Brain microvascular endothelial cell (primary cell): ENCODE measurements around the gene NINJ2.

Experiments used
- DNase-seq: peaks from one replicate; pipeline ENCODE4 v3.0.0-alpha.2; 2020
- H3K27ac ChIP-seq: fragments of 250-450 bp; sonication (Bioruptor Pico); 2 replicates; pipeline ENCODE4 v1.5.1; 2020; ENCODE audit warnings: mild to moderate bottlenecking, moderate library complexity
- H3K27me3 ChIP-seq: fragments of 250-450 bp; sonication (Bioruptor Pico); replicated peaks from 2 replicates; pipeline ENCODE4 v1.5.1; 2020; ENCODE audit warnings: mild to moderate bottlenecking
- H3K36me3 ChIP-seq: fragments of 250-450 bp; sonication (Bioruptor Pico); replicated peaks from 2 replicates; pipeline ENCODE4 v1.5.1; 2020; ENCODE audit warnings: mild to moderate bottlenecking
- H3K4me3 ChIP-seq: 2 replicates; pipeline ENCODE4 v1.5.1; 2011; ENCODE audit warnings: low read depth, mild to moderate bottlenecking, control low read depth, low read length, moderate library complexity
- CTCF ChIP-seq: IDR thresholded peaks from 2 replicates; pipeline ENCODE4 v1.5.1; 2011; ENCODE audit warnings: low read depth, mild to moderate bottlenecking, moderate library complexity, low read length, control low read depth, inconsistent platforms; ENCODE audit errors: missing control alignments
- in situ Hi-C: cut with HindIII; loops from 2 replicates; pipeline ENCODE4 v1.10.0; 2017; ENCODE audit warnings: low sequenced_read_pairs, low pct_ligation_motif_present

NINJ2 gene

GRCh38 chr12:549476-550082, 113.7 kb downstream of the NINJ2 start:
- no peak for TF ChIP-seq CTCF
- no peak for DNase-seq

GRCh38 chr12:547883-548470, 115.3 kb downstream of the NINJ2 start:
- no peaks in the 10 kb centered on the region for H3K36me3 ChIP-seq
- in situ Hi-C loops, result no loop called here
- DNase-seq, result no peak
- peaks cover 13% of the 10 kb centered on the region for H3K27me3 ChIP-seq
- H3K4me3 ChIP-seq, result no peak overlapping the region
- no peak for TF ChIP-seq CTCF
- no peak overlapping the region for H3K27ac ChIP-seq

More at GRCh38 chr12:549476-550082, 113.7 kb downstream of the NINJ2 start:
- H3K4me3 ChIP-seq, result no peak overlapping the region
- no peaks in the 10 kb centered on the region for H3K36me3 ChIP-seq
- in situ Hi-C loops, result no loop called here
- H3K27me3 ChIP-seq, result peaks cover 13% of the 10 kb centered on the region
- H3K27ac ChIP-seq, result no peak overlapping the region

- Histone ChIP-seq H3K27ac (no peak overlapping the region), H3K36me3 (no peaks in the 10 kb centered on the region), H3K4me3 (no peak overlapping the region), H3K27me3 (peaks cover 10% of the 10 kb centered on the region)
- DNase-seq, result no peak
- TF ChIP-seq CTCF, result peak; percentile 99
- in situ Hi-C loops, result no loop called here
Measured at GRCh38 chr12:546920-547845, 116.1 kb downstream of the NINJ2 start.

- Histone ChIP-seq H3K27me3 (peaks cover 5% of the 10 kb centered on the region), H3K27ac (no peak overlapping the region), H3K36me3 (no peaks in the 10 kb centered on the region), H3K4me3 (no peak overlapping the region)
- in situ Hi-C loops, result no loop called here
- no peak for DNase-seq
- no peak for TF ChIP-seq CTCF
Measured at GRCh38 chr12:546265-546919, 116.9 kb downstream of the NINJ2 start.

- Histone ChIP-seq H3K27ac (no peak overlapping the region), H3K27me3 (peaks cover 5% of the 10 kb centered on the region), H3K36me3 (no peaks in the 10 kb centered on the region), H3K4me3 (no peak overlapping the region)
- no peak for DNase-seq
- TF ChIP-seq CTCF, result no peak
- in situ Hi-C loops, result no loop called here
Measured at GRCh38 chr12:545835-546234, 117.4 kb downstream of the NINJ2 start.
